ENCODE results near the gene CEP85. TPM values are rescaled to one million over a fixed set of nuclear protein-coding genes. Genes with fewer than 3 reads are reported as not detected.
A peak's percentile ranks its signal among the peaks of the same experiment; 100 is the strongest.

CEP85 gene
- total and polyA plus RNA-seq, 12 donors: 7.0 to 74.5 (median 52.0) TPM

- no peak for ATAC-seq
- H3K4me1 ChIP-seq: peaks cover 3 to 100% (median 53%) of the 10 kb centered on the region in 9 donors
These were observed 51.5 kb downstream of the CEP85 start for GRCh38 chr1:26285366-26286063.

DNA sequence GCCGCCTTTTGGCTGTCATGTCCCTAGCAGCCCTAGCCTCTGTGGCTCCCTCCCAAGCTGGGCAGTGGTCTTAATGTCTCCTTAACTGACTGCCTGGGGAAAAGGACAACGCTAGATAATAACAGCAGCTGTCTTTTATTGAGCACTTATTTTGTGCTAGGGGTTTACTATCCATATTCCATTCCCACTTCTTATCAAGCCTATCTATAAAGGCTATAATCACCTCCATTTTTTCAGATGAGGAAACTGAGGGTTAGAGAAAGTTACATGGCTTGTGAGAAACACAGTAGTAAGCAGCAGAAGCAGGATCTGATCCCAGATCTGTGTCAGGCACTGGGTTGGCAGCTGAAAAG, 52.0 kb downstream of the CEP85 start:
- Histone ChIP-seq H3K27me3 (no peaks in the 10 kb centered on the region), H3K27ac (peak overlapping the region in 9 of 10 donors; percentile 33 to 98 (median 64)), H3K4me1 (peaks cover 3 to 100% (median 52%) of the 10 kb centered on the region in 9 donors), H3K9me3 (no peaks in the 10 kb centered on the region), H3K4me3 (no peak overlapping the region), H3K36me3 (peaks cover 0 to 34% (median 0%) of the 10 kb centered on the region in 9 donors)
- ATAC-seq (no peak), DNase-seq (no peak)
- WGBS, 2 donors: 70 to 79% methylated on average over 2 of the region's 2 CpGs
- TF ChIP-seq, protein P1, sequence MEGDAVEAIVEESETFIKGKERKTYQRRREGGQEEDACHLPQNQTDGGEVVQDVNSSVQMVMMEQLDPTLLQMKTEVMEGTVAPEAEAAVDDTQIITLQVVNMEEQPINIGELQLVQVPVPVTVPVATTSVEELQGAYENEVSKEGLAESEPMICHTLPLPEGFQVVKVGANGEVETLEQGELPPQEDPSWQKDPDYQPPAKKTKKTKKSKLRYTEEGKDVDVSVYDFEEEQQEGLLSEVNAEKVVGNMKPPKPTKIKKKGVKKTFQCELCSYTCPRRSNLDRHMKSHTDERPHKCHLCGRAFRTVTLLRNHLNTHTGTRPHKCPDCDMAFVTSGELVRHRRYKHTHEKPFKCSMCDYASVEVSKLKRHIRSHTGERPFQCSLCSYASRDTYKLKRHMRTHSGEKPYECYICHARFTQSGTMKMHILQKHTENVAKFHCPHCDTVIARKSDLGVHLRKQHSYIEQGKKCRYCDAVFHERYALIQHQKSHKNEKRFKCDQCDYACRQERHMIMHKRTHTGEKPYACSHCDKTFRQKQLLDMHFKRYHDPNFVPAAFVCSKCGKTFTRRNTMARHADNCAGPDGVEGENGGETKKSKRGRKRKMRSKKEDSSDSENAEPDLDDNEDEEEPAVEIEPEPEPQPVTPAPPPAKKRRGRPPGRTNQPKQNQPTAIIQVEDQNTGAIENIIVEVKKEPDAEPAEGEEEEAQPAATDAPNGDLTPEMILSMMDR (IDR thresholded peaks at IDR 0.05): no peak
- intact Hi-C loops (cut with DNase I): loop anchor here in 2 of 10 donors (2.0 to 5.0 kb wide), 2 partner anchors 17 to 36 kb away; no protein-coding TSS in a partner anchor

More at GRCh38 chr1:26285366-26286063, 51.5 kb downstream of the CEP85 start:
- no peak for DNase-seq
- intact Hi-C loops (cut with DNase I): loop anchor here in 2 of 10 donors (2.0 to 5.0 kb wide), 3 partner anchors 17 to 37 kb away; no protein-coding TSS in a partner anchor
- H3K9me3 ChIP-seq: no peaks in the 10 kb centered on the region
- WGBS, 2 donors: 82 to 83% methylated on average over 19 of the region's 19 CpGs
- H3K27ac ChIP-seq: peak overlapping the region in 9 of 10 donors; percentile 33 to 98 (median 64)
- H3K4me3 ChIP-seq: no peak overlapping the region
- TF ChIP-seq, protein P1 (IDR thresholded peaks at IDR 0.05): peak in 7 of 9 donors; percentile 8 to 47 (median 33)
- H3K27me3 ChIP-seq: no peaks in the 10 kb centered on the region
- H3K36me3 ChIP-seq: peaks cover 0 to 39% (median 0%) of the 10 kb centered on the region in 9 donors

- 42 to 55% methylated on average over 8 of the region's 8 CpGs for WGBS, 2 donors
- Histone ChIP-seq H3K36me3 (peaks cover 0 to 22% (median 0%) of the 10 kb centered on the region in 9 donors), H3K9me3 (no peaks in the 10 kb centered on the region), H3K4me1 (peaks cover 3 to 100% (median 51%) of the 10 kb centered on the region in 9 donors), H3K27me3 (no peaks in the 10 kb centered on the region), H3K4me3 (no peak overlapping the region), H3K27ac (peak overlapping the region in 9 of 10 donors; percentile 33 to 98 (median 61))
- peak in 1 of 2 donors; percentile 60 for DNase-seq
- peak in 7 of 8 donors; percentile 43 to 66 (median 47) for ATAC-seq
- intact Hi-C loops (cut with DNase I): loop anchor here in 2 of 10 donors (2.0 to 5.0 kb wide), 2 partner anchors 16 to 35 kb away; no protein-coding TSS in a partner anchor
- TF ChIP-seq, protein P1 (IDR thresholded peaks at IDR 0.05): no peak
These were observed 53.2 kb downstream of the CEP85 start for GRCh38 chr1:26287033-26287711.

GRCh38 chr1:26287811-26288210, 53.8 kb downstream of the CEP85 start:
- intact Hi-C loops (cut with DNase I): loop anchor here in 2 of 10 donors (2.0 to 5.0 kb wide), 2 partner anchors 15 to 34 kb away; no protein-coding TSS in a partner anchor
- WGBS, 2 donors: 87 to 91% methylated on average over 5 of the region's 5 CpGs
- no peak for DNase-seq
- no peaks in the 10 kb centered on the region for H3K27me3 ChIP-seq
- peaks cover 0 to 16% (median 0%) of the 10 kb centered on the region in 9 donors for H3K36me3 ChIP-seq
- no peak for ATAC-seq
- H3K9me3 ChIP-seq: no peaks in the 10 kb centered on the region
- H3K27ac ChIP-seq: peak overlapping the region in 9 of 10 donors; percentile 33 to 98 (median 61)
- TF ChIP-seq, protein P1 (IDR thresholded peaks at IDR 0.05): no peak
- no peak overlapping the region for H3K4me3 ChIP-seq
- H3K4me1 ChIP-seq: peaks cover 3 to 100% (median 51%) of the 10 kb centered on the region in 9 donors
